GM19240 (cell line): ENCODE data around the gene BCAS4.

ENCODE experiments used
- DNase-seq: peaks from one replicate; pipeline ENCODE4 v3.0.0; 2011; ENCODE audit warnings: low spot score; ENCODE audit not compliant: insufficient read length

The BCAS4 gene

GRCh38 chr20:50854506-50855249 lies 59.8 kb downstream of the BCAS4 start:
- DNase-seq, result no peak

DNA sequence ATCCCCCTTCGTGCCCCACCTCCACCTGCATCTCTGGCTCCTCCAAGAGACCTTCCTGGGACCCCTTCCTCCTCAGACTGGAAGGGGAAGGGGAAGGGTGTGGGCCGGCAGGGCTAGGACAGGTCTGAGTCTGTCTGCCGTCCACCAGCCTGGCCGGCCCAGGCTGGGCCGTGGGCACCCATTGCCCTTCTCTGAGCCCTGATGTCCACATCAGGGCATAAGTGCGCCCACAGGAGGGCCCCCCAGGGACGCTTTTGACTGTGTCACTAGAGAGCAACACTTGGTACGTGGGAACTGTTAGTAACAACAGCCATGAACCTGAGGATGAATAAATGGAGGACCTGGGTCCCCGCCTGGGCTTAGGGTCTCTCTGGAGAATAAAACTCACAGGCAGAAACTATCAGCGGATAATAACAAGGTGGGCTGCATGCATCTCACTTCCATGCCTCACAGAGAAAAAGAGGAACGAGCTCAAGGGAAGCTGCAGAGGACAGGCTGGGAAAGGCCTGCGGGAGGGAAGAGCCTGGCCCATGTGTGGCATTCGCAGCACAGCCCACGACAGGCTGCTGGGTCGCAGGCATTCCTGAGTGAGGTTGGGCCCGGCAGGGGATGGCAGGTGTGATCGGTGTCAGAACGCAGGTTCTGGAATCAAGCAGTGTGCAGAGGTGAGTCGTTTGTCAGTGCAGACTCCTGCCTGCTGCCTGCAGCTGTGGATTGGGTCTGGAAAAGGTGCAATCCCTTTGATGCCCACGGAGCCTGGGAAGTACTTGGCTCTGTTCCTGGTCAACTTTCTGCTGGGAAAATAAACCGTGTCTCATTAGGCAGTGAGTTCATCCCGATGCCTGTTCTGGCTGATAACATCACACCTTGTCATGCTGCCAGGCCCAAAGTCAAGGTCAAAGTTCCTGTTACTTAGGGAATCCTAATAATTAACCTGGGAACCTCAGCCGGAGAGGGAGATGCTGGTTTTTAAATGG lies 60.9 kb downstream of the BCAS4 start:
- DNase-seq, result no peak

- DNase-seq, result no peak
These were observed 61.7 kb downstream of the BCAS4 start for GRCh38 chr20:50856475-50857041.

GRCh38 chr20:50857348-50857747 lies 62.5 kb downstream of the BCAS4 start:
- DNase-seq, result no peak

DNA sequence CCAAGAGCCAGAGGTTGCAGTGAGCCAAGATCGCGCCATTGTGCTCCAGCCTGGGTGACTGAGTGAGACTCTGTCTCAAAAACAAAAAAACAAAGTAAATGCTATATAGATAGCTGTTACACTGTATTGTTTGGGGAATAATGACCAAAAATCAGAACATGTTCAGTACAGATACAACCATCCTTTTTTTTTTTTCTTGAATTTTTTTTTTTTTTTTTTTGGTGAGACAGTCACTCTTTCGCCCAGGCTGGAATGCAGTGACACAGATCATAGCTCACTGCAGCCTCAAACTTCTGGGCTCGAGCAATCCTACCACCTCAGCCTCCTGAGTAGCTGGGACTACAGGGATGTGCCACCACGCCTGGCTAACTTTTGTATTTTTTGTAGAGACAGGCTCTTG lies 63.7 kb downstream of the BCAS4 start:
- DNase-seq, result no peak

GRCh38 chr20:50859161-50859560 lies 64.3 kb downstream of the BCAS4 start:
- DNase-seq, result no peak

DNA sequence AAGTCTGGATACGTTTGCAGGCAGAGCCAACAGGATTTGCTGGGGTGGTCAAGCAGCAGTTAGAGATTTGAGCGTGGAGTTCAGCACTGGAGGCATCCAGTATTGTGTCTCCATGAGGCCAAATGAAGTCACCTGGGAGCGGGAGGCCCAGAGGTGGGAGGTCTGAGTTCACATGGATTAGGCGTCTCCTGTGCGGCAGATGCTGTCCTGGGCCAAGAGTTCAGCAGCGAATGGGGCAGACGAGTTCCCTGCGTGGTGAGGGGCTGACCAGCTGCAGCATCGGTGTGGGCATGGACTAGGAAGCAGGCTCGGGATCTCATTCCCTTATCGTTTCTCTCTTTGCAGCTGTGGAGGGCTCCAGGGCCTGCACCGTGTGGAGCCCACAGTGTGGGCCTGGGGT lies 66.2 kb downstream of the BCAS4 start:
- no peak for DNase-seq

DNA sequence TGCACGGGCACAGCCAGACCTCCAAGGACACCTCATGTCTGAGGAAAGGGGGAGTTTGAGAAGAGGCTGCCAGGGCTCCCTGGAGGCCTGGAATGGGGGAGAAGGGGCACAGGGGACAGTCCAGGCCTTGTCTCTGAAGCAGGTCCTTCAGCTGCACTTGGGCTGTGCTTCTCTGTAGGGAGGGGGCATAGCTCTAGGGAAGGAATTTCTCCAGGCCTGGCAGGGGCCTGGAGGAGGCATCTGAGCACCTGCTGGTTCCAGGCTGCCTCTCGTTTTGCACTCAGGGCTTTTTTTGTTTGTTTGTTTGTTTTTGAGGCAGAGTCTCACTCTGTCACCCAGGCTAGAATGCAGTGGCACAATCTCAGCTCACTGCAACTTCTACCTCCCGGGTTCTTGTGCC lies 67.7 kb downstream of the BCAS4 start:
- DNase-seq, result no peak

GRCh38 chr20:50865114-50865513 lies 70.3 kb downstream of the BCAS4 start:
- DNase-seq, result no peak

DNA sequence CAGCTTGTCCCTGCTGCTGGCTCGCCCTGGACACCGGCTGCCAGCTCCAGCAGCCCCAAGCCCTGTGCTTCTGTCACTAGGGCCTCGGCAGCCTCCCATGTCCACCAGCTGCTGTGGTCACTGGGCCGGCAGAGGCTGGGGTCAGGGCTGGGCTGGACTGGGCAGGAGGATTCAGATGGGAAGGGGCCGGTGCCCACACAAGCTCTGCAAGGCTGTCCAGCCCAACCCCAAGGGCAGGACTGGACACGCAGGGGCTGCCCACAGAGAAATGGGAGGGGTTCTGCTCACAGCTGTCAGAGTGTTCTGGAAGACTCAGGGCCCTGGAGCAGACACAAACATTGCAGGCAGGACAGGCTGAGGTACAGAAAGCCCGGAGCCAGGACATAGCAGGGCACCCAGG lies 70.7 kb downstream of the BCAS4 start:
- DNase-seq, result no peak

- no peak for DNase-seq
These were observed 71.3 kb downstream of the BCAS4 start for GRCh38 chr20:50866036-50866685.

GRCh38 chr20:50866831-50867230 lies 72.0 kb downstream of the BCAS4 start:
- no peak for DNase-seq

DNA sequence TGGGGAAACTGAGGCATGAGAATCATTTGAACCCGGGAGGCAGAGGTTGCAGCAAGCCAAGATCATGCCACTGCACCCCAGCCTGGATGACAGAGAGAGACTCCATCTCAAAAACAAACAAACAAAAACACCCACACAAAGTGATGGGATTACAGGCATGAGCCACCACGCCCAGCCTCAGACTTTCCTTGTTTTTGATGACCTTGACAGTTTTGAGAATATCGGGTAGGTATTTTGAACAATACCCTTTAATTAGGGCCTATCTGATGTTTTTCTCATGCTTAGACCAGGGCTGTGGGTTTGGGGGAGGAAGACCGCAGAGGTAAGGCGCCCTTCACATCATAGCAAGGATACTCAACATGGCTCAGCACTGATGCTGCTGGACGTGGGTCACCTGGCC lies 72.9 kb downstream of the BCAS4 start:
- DNase-seq, result no peak

- no peak for DNase-seq
These were observed 73.9 kb downstream of the BCAS4 start for GRCh38 chr20:50868509-50869495.

DNA sequence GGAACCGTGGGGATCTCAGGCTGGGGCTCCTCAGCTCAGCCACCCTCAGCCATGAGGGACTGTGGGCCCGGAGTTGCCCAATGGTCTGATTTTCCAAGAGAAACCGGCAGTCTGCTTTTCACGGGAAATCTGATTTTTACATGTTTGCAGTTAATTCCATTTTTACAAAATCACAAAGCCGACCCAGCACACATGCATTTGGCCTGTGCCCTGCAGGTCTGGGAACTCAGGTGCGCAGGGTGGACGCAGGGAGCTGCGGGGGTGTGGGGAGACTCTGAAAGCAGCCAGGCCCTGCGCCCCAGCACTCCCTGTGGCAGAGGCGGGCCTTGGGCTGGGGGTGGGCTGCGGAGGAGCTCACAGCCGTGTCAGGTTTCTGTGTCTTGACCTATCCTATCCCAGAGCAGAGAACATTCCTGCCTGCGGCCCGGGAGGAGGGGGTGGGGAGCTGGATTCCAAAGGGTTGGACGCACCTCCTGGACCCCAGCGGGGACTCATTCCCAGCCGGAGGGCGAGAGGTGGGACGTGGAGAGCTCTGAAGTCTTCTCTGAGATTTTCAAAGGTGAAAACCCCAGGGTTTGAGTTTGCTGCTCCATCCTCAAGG lies 75.8 kb downstream of the BCAS4 start:
- DNase-seq, result no peak

DNA sequence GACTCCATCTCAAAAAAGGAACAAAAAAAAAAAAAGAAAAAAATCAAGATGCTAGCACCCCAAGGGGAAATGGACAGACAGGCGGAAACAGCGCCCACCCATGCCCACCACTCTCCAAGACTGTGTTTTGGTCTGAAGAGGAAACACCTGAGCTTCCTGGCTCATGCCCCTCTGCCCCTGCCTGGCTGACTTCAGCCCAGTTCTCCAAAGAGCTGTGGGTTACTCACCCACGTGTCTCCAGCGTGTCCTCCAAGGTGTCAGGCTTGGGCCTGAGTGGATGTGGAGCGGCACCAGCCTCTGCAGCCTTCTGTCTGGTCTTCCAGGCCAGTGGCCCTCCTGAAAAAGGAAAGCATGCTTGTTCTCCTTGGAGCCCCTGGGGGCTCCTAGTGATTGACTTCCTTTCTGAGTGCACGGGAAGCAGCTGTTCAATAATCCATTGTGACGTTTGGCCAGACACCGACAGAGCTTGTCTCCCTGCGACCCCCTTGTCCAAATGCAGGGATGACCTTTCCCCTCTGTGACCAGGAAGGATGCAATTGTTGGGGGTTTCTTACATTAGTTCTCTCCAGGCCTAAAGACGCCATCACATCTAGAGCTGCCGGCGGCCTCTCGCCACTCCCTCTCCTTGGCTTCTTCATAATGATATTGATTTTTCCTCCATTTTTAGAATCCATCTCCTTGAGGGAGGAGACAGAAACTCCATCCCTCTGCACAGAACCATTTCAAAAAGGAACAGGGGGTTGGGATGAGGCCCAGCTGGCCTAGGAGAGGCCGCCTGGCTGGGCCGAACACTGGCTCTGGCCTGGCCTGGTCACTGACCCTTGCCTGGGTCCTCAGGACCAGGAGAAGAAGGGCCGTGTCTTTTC lies 77.9 kb downstream of the BCAS4 start:
- DNase-seq, result no peak

GRCh38 chr20:50873585-50873984 lies 78.7 kb downstream of the BCAS4 start:
- no peak for DNase-seq

DNA sequence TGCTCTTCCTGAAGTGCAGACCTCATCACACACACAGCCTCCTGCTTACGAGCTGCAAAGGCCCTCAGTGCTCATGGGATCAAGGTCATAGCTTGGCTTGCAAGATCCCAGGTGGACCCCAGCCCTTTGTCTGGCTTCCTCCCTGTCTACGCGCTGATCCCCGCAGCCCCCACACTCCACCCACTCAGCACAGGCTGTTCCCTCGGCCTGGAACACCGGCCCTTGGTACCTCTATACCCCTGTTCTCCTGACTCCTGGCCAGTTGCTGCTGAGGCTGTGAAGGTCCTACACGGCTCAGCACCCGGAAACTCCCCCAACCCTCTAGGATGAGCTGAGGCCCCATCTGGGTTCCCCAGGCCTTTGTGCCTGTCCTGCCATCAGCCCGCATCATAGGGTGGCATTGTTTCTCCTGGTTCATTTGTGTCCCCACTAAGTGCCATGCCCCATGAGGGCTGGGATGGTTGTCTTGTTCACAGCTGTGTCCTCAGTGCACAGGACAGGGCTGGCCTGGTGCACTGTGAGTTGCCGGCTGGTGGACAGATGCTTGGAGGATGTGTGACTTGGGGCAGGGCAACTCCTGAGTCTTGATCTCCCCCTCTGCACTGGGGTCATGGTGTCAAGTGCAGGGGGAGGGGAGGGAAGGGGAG lies 79.4 kb downstream of the BCAS4 start:
- DNase-seq, result no peak
